ENCODE results near the gene RASGRP4. TPM values are rescaled to one million over a fixed set of nuclear protein-coding genes. Genes with fewer than 3 reads are reported as not detected.

The RASGRP4 gene
- total RNA-seq, 1 experiment from 2014 or later, result not detected

DNA sequence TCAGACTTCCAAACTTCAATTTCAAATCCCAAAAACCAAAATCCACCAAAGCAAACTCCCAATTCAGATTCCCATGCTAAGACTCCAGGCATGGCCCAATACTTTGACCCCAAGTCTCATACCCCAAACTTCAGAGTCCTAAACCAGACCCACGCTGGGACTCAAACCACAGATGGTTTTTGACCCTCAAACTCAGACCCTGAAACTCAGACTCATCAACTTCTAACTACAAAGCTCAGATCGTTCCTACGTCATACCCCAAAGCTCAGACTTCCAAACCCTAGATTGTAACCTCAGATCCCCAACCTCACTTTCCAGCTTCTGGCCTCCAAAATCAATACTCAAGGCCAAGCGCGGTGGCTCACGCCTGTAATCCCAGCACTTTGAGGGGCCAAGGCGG is 19.3 kb upstream of the RASGRP4 start:
- H2AFZ ChIP-seq (ENCODE audit: low read length), result no peak overlapping the region
- no TSS peak for BruUV-seq (replicated peaks)
- no peaks in the 10 kb centered on the region for H3K9me3 ChIP-seq (ENCODE audit: low read length)
- H3K4me2 ChIP-seq (ENCODE audit: low read length), result no peak overlapping the region
- no peaks in the 10 kb centered on the region for H3K4me1 ChIP-seq (ENCODE audit: insufficient read depth, low read length)
- intact Hi-C loops (cut with micrococcal nuclease), result no loop called here
- H3K9ac ChIP-seq (ENCODE audit: low read length), result no peak overlapping the region
- H3K27ac ChIP-seq (ENCODE audit: low read length), result no peak overlapping the region
- no peaks in the 10 kb centered on the region for H4K20me1 ChIP-seq (ENCODE audit: low read length)
- CTCF ChIA-PET, result no interaction called here
- DNase-seq (no peak), ATAC-seq (no peak)
- POLR2A ChIA-PET (ENCODE audit: unreplicated experiment), result no interaction called here
- no peaks in the 10 kb centered on the region for H3K36me3 ChIP-seq (ENCODE audit: low read depth, low read length)
- no peaks in the 10 kb centered on the region for H3K79me2 ChIP-seq (ENCODE audit: low read length)
- no peaks in the 10 kb centered on the region for H3F3A ChIP-seq (ENCODE audit: low read length, unreplicated experiment)
- H3K9me2 ChIP-seq (replicated peaks; ENCODE audit: low read length), result no peaks in the 10 kb centered on the region
- TF ChIP-seq, protein P1, sequence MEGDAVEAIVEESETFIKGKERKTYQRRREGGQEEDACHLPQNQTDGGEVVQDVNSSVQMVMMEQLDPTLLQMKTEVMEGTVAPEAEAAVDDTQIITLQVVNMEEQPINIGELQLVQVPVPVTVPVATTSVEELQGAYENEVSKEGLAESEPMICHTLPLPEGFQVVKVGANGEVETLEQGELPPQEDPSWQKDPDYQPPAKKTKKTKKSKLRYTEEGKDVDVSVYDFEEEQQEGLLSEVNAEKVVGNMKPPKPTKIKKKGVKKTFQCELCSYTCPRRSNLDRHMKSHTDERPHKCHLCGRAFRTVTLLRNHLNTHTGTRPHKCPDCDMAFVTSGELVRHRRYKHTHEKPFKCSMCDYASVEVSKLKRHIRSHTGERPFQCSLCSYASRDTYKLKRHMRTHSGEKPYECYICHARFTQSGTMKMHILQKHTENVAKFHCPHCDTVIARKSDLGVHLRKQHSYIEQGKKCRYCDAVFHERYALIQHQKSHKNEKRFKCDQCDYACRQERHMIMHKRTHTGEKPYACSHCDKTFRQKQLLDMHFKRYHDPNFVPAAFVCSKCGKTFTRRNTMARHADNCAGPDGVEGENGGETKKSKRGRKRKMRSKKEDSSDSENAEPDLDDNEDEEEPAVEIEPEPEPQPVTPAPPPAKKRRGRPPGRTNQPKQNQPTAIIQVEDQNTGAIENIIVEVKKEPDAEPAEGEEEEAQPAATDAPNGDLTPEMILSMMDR (conservative IDR thresholded peaks at IDR 0.05; ENCODE audit: low read depth, low read length), result no peak
- no peak for TF ChIP-seq EZH2phosphoT487 (IDR thresholded peaks at IDR 0.05; ENCODE audit: borderline replicate concordance, low read length)
- TF ChIP-seq EZH2 (IDR thresholded peaks at IDR 0.05; ENCODE audit: low read length, unreplicated experiment), result no peak
- H3K4me3 ChIP-seq (ENCODE audit: low read length), result no peak overlapping the region
- no peaks in the 10 kb centered on the region for H3K27me3 ChIP-seq (ENCODE audit: low read length)

- CTCF ChIA-PET, result no interaction called here
- DNase-seq, result no peak
- no peak overlapping the region for H3K4me3 ChIP-seq (ENCODE audit: low read length)
- TF ChIP-seq EZH2phosphoT487 (IDR thresholded peaks at IDR 0.05; ENCODE audit: borderline replicate concordance, low read length), result no peak
- TF ChIP-seq, protein P1 (conservative IDR thresholded peaks at IDR 0.05; ENCODE audit: low read depth, low read length), result no peak
- TF ChIP-seq EZH2 (IDR thresholded peaks at IDR 0.05; ENCODE audit: low read length, unreplicated experiment), result no peak
- H3K36me3 ChIP-seq (ENCODE audit: low read depth, low read length), result no peaks in the 10 kb centered on the region
- intact Hi-C loops (cut with micrococcal nuclease), result no loop called here
- no peaks in the 10 kb centered on the region for H3K9me2 ChIP-seq (replicated peaks; ENCODE audit: low read length)
- POLR2A ChIA-PET (ENCODE audit: unreplicated experiment), result no interaction called here
- no peak overlapping the region for H3K27ac ChIP-seq (ENCODE audit: low read length)
- no peak for ATAC-seq
- H3K9ac ChIP-seq (ENCODE audit: low read length), result no peak overlapping the region
- no peak overlapping the region for H3K4me2 ChIP-seq (ENCODE audit: low read length)
- no peaks in the 10 kb centered on the region for H3K79me2 ChIP-seq (ENCODE audit: low read length)
- H3K4me1 ChIP-seq (ENCODE audit: insufficient read depth, low read length), result no peaks in the 10 kb centered on the region
- BruUV-seq (replicated peaks), result no TSS peak
- H2AFZ ChIP-seq (ENCODE audit: low read length), result no peak overlapping the region
- H3F3A ChIP-seq (ENCODE audit: low read length, unreplicated experiment), result no peaks in the 10 kb centered on the region
- no peaks in the 10 kb centered on the region for H4K20me1 ChIP-seq (ENCODE audit: low read length)
- no peaks in the 10 kb centered on the region for H3K27me3 ChIP-seq (ENCODE audit: low read length)
- H3K9me3 ChIP-seq (ENCODE audit: low read length), result no peaks in the 10 kb centered on the region
These were observed 18.0 kb upstream of the RASGRP4 start for GRCh38 chr19:38444026-38444425.

DNA sequence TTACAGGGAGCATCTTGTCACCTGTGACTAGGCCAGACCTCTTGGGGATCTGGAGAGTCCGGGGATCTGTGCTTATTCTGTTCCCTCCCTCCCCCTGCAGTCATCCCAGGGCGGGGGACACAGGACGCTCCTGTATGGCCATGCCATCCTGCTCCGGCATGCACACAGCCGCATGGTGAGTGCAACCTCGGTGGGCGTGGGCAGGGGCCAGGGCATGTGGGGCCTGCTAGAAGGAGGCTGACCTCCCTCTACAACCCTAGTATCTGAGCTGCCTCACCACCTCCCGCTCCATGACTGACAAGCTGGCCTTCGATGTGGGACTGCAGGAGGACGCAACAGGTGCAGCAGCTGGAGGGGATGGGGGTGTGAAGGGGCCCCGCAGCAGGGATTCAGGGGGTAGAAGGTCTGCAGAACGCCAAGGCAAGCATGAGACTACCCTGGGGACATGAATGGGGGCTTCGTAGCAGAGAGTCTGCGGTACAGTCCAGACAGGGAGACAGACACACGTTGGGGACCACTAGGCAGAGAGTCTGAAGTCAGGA is 17.5 kb upstream of the RASGRP4 start:
- no peak overlapping the region for H3K4me2 ChIP-seq (ENCODE audit: low read length)
- ChIA-PET POLR2A (ENCODE audit: unreplicated experiment) (no interaction called here), CTCF (no interaction called here)
- BruUV-seq (replicated peaks), result no TSS peak
- no peaks in the 10 kb centered on the region for H3K9me3 ChIP-seq (ENCODE audit: low read length)
- DNase-seq (no peak), ATAC-seq (no peak)
- H3K9me2 ChIP-seq (replicated peaks; ENCODE audit: low read length), result no peaks in the 10 kb centered on the region
- H3K4me1 ChIP-seq (ENCODE audit: insufficient read depth, low read length), result no peaks in the 10 kb centered on the region
- H3K27ac ChIP-seq (ENCODE audit: low read length), result no peak overlapping the region
- H3K9ac ChIP-seq (ENCODE audit: low read length), result no peak overlapping the region
- no peaks in the 10 kb centered on the region for H4K20me1 ChIP-seq (ENCODE audit: low read length)
- TF ChIP-seq EZH2phosphoT487 (IDR thresholded peaks at IDR 0.05; ENCODE audit: borderline replicate concordance, low read length), result no peak
- TF ChIP-seq, protein P1 (conservative IDR thresholded peaks at IDR 0.05; ENCODE audit: low read depth, low read length), result no peak
- TF ChIP-seq EZH2 (IDR thresholded peaks at IDR 0.05; ENCODE audit: low read length, unreplicated experiment), result no peak
- no peak overlapping the region for H3K4me3 ChIP-seq (ENCODE audit: low read length)
- intact Hi-C loops (cut with micrococcal nuclease), result no loop called here
- H2AFZ ChIP-seq (ENCODE audit: low read length), result no peak overlapping the region
- H3K79me2 ChIP-seq (ENCODE audit: low read length), result no peaks in the 10 kb centered on the region
- no peaks in the 10 kb centered on the region for H3K27me3 ChIP-seq (ENCODE audit: low read length)
- H3F3A ChIP-seq (ENCODE audit: low read length, unreplicated experiment), result no peaks in the 10 kb centered on the region
- no peaks in the 10 kb centered on the region for H3K36me3 ChIP-seq (ENCODE audit: low read depth, low read length)

Measured in PC-3 (cell line).